Upper lobe of right lung (tissue), 1 donor: ENCODE data around the gene PAGE1. TPM values are rescaled to one million over a fixed set of nuclear protein-coding genes. Genes with fewer than 3 reads are reported as not detected.

Experiments used
- ATAC-seq: fragments of 200-7000 bp; cut with Tn5 transposase; one replicate; pipeline ENCODE4 v1.9.1; 2020; ENCODE audit warnings: mild to moderate bottlenecking, moderate library complexity
- DNase-seq: peaks from one replicate; pipeline ENCODE4 v3.0.0-alpha.2; 2020
- H3K27ac ChIP-seq: fragments of 200-600 bp; one replicate; pipeline ENCODE4 v1.8.0; 2022
- H3K27me3 ChIP-seq: fragments of 200-600 bp; one replicate; pipeline ENCODE4 v1.8.0; 2022; ENCODE audit warnings: mild to moderate bottlenecking
- H3K36me3 ChIP-seq: fragments of 200-600 bp; one replicate; pipeline ENCODE4 v1.8.0; 2022
- H3K4me1 ChIP-seq: fragments of 200-600 bp; one replicate; pipeline ENCODE4 v1.8.0; 2022
- H3K4me3 ChIP-seq: fragments of 200-600 bp; one replicate; pipeline ENCODE4 v1.8.0; 2022; ENCODE audit warnings: mild to moderate bottlenecking
- H3K9me3 ChIP-seq: fragments of 200-600 bp; one replicate; pipeline ENCODE4 v1.8.0; 2022
- CTCF ChIP-seq: fragments of 200-600 bp; IDR thresholded peaks from one replicate; pipeline ENCODE4 v1.8.0; 2022; ENCODE audit warnings: antibody characterized with exemption
- intact Hi-C: fragments of 100-400 bp; cut with DNase I; formaldehyde crosslinking; loops from one replicate; pipeline ENCODE4 v1.11.0; 2022
- total RNA-seq: library from RNA; stranded (reverse); fragmentation: NEBNext Ultra II Directional; extraction: Animal tissue kit (Norgen Biotek cat#: 25700); gene quantifications from one replicate; pipeline ENCODE4 v1.2.1, GENCODE V29; 2021
- donor health status: DM: no; HTN: yes; CAD: no; lungs with severe emphysema.

The PAGE1 gene
- total RNA-seq, 1 donor from 2014 or later, result not detected

- TF ChIP-seq CTCF, result no peak
- Histone ChIP-seq H3K36me3 (no peaks in the 10 kb centered on the region), H3K4me3 (no peak overlapping the region), H3K9me3 (no peaks in the 10 kb centered on the region), H3K27ac (no peak overlapping the region), H3K4me1 (no peaks in the 10 kb centered on the region), H3K27me3 (no peaks in the 10 kb centered on the region)
- no peak for ATAC-seq
- intact Hi-C loops, result no loop called here
- no peak for DNase-seq
These were observed 39.3 kb downstream of the PAGE1 start for GRCh38 chrX:49656533-49656932.

- intact Hi-C loops, result no loop called here
- Histone ChIP-seq H3K36me3 (no peaks in the 10 kb centered on the region), H3K27ac (no peak overlapping the region), H3K4me3 (no peak overlapping the region), H3K4me1 (no peaks in the 10 kb centered on the region), H3K9me3 (no peaks in the 10 kb centered on the region), H3K27me3 (no peaks in the 10 kb centered on the region)
- ATAC-seq (no peak), DNase-seq (no peak)
- TF ChIP-seq CTCF, result no peak
These were observed 50.7 kb downstream of the PAGE1 start for GRCh38 chrX:49644991-49645637.

Other genes with a start within 250 kb of the PAGE1 start
- gene GAGE12C, start 163.8 kb downstream of the PAGE1 start, total RNA-seq, result not detected
- not detected for gene GAGE12D, start 154.3 kb downstream of the PAGE1 start, total RNA-seq
- not detected for gene GAGE12E, start 144.7 kb downstream of the PAGE1 start, total RNA-seq
- gene GAGE12F, start 135.1 kb downstream of the PAGE1 start, total RNA-seq, result not detected
- not detected for gene GAGE12G, start 125.6 kb downstream of the PAGE1 start, total RNA-seq
- gene GAGE12H, start 116.0 kb downstream of the PAGE1 start, total RNA-seq, result not detected
- gene GAGE2A, start 106.5 kb downstream of the PAGE1 start, total RNA-seq, result not detected
- gene GAGE1, start 97.0 kb downstream of the PAGE1 start, total RNA-seq, result not detected
- gene PAGE4, start 133.3 kb upstream of the PAGE1 start, total RNA-seq, result not detected
- 3.0 TPM for gene USP27X, start 183.5 kb upstream of the PAGE1 start, total RNA-seq
- gene CLCN5, start 226.6 kb upstream of the PAGE1 start, total RNA-seq, result 12.2 TPM